ENCODE data around the gene RLF. TPM values are rescaled to one million over a fixed set of nuclear protein-coding genes. Genes with fewer than 3 reads are reported as not detected.

RLF gene
- total and polyA plus RNA-seq, 2 of the 8 experiments (the other 6 are each of a cell fraction or from before 2014, with no cell fraction given), result 4.2 to 18.0 TPM

DNA sequence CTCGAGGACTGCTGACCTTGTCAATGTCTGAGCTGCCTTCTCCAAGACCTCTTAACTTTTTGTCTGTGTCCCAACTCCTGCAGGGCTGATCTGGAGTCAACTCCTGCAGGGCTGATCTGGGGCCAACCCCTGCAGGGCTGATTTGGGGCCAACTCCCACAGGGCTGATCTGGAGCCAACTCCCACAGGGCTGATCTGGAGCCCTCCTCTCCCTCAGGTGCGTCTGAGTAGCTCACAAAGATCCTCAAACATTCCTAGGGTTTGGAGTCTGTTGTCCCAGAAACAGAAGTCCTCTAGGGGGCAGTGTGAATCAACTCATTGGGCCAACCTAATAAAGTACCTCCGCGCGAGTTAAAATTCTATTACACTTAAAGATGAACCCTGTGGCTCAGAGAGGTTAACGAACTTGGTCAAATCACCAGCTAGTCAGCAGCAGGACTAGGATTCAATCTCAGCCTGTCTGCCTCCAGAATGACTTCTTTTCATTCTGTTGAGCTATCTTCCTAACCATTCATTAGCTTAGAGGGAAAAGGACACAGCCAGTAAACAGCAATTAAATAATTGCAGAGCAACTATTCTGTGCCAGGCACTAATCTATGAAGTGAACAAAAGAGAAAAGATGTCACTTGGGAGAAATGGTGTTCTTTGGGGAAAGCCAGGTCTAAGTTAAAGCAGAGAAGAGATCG is 17.2 kb upstream of the RLF start (continued):
- TF ChIP-seq, protein P1, sequence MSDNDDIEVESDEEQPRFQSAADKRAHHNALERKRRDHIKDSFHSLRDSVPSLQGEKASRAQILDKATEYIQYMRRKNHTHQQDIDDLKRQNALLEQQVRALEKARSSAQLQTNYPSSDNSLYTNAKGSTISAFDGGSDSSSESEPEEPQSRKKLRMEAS (IDR thresholded peaks at IDR 0.05), result 0 out of 2 replicates have a peak, but pooled peaks have one; percentile 8
- TF ChIP-seq HDAC2 (IDR thresholded peaks at IDR 0.05; ENCODE audit: borderline replicate concordance in 1 of 2, low read depth in 2 of 2, low read length in 2 of 2), result peak in 1 of 2 experiments; percentile 49; a peak in 1 of 4 replicates
- TF ChIP-seq JUND (IDR thresholded peaks at IDR 0.05; ENCODE audit: low read length), result 0 out of 2 replicates have a peak, but pooled peaks have one; percentile 39
- peak in 1 of 2 experiments; percentile 41; a peak in 1 of 3 replicates for TF ChIP-seq POLR2A (IDR thresholded peaks at IDR 0.05; ENCODE audit: control extremely low read depth in 1 of 2, low read depth in 2 of 2, low read length in 2 of 2)
